Head of caudate nucleus (tissue), 42 donors: ENCODE results near the gene MOG.
"Not testable (repeated sequence)": the region's sequence is repeated elsewhere in the genome, so short reads cannot be mapped to it uniquely, and the experiment has no call there.

Source experiments
- DNase-seq, 42 donors: peaks; one replicate each; pipeline versions ENCODE4 v3.0.0 to v3.0.0-alpha.2; 2020 to 2021; ENCODE audit warnings: mixed read lengths in 7 of 42
- intact Hi-C: fragments of 100-400 bp; cut with DNase I; formaldehyde crosslinking; loops from one replicate; pipeline ENCODE4 v1.15.0; 2022

MOG gene

GRCh38 chr6:29632789-29633533 lies 23.9 kb upstream of the MOG start, which contains the start of gene GABBR1:
TSS of gene GABBR1 (minus strand) at chr6:29633183. CDS start at chr6:29632385, 798 bp downstream.
- peak; percentile 62 to 97 (median 90) for DNase-seq
- intact Hi-C loops, result no loop called here

GRCh38 chr6:29633534-29633905 lies 23.4 kb upstream of the MOG start:
- intact Hi-C loops, result no loop called here
- DNase-seq, result peak in 9 of 42 donors; percentile 35 to 56 (median 42)

- intact Hi-C loops, result no loop called here
- DNase-seq, result no peak
Measured at GRCh38 chr6:29637247-29637646, 19.6 kb upstream of the MOG start.

GRCh38 chr6:29641430-29642148 lies 15.3 kb upstream of the MOG start:
- DNase-seq, result no peak
- intact Hi-C loops, result loop anchor here (10.0 kb wide), 1 partner anchor 53 kb away; no protein-coding TSS in a partner anchor

- DNase-seq, result peak in 1 of 42 donors; percentile 42
- intact Hi-C loops, result loop anchor here (10.0 kb wide), 1 partner anchor 47 kb away; no protein-coding TSS in a partner anchor
Measured at GRCh38 chr6:29647927-29648642, 8.8 kb upstream of the MOG start.

GRCh38 chr6:29649701-29650673 lies 6.9 kb upstream of the MOG start:
- intact Hi-C loops, result loop anchor here (10.0 kb wide), 1 partner anchor 45 kb away; no protein-coding TSS in a partner anchor
- peak; percentile 97 to 100 (median 99) for DNase-seq

GRCh38 chr6:29651413-29652197 lies 5.3 kb upstream of the MOG start:
- DNase-seq, result no peak
- intact Hi-C loops, result no loop called here

- intact Hi-C loops, result no loop called here
- no peak for DNase-seq
Measured at GRCh38 chr6:29652198-29652584, 4.7 kb upstream of the MOG start.

GRCh38 chr6:29653452-29654038 lies 3.3 kb upstream of the MOG start:
- intact Hi-C loops, result no loop called here
- peak in 32 of 42 donors; percentile 43 to 91 (median 67) for DNase-seq

GRCh38 chr6:29655658-29656057 lies 1.2 kb upstream of the MOG start:
- no peak for DNase-seq
- intact Hi-C loops, result no loop called here

- intact Hi-C loops, result no loop called here
- DNase-seq, result peak in 7 of 42 donors; percentile 26 to 62 (median 40)
Measured at GRCh38 chr6:29656157-29656556, 735 bp upstream of the MOG start.

- no peak for DNase-seq
- intact Hi-C loops, result no loop called here
Measured at GRCh38 chr6:29661071-29661470, 4.2 kb downstream of the MOG start.

GRCh38 chr6:29661502-29662141 lies 4.7 kb downstream of the MOG start:
- intact Hi-C loops, DNase-seq: not testable (repeated sequence)

- DNase-seq, result no peak
- intact Hi-C loops, result no loop called here
Measured at GRCh38 chr6:29663300-29664042, 6.6 kb downstream of the MOG start.

- DNase-seq, result no peak
- intact Hi-C loops, result no loop called here
Measured at GRCh38 chr6:29665942-29666825, 9.3 kb downstream of the MOG start.
